GM12865 (cell line): Measurements from ENCODE around the gene CARHSP1.

Experiments
- DNase-seq: peaks from one replicate; pipeline ENCODE4 v3.0.0; 2010; ENCODE audit warnings: low read depth
- H3K4me3 ChIP-seq: 2 replicates; pipeline ENCODE4 v1.5.1; 2011; ENCODE audit warnings: mild to moderate bottlenecking, low read depth, low read length, control low read depth
- CTCF ChIP-seq: IDR thresholded peaks from 2 replicates; pipeline ENCODE4 v1.5.1; 2011; ENCODE audit warnings: low read length, control low read depth, low read depth, inconsistent platforms; ENCODE audit not compliant: insufficient read depth; ENCODE audit errors: missing control alignments

The CARHSP1 gene

DNA sequence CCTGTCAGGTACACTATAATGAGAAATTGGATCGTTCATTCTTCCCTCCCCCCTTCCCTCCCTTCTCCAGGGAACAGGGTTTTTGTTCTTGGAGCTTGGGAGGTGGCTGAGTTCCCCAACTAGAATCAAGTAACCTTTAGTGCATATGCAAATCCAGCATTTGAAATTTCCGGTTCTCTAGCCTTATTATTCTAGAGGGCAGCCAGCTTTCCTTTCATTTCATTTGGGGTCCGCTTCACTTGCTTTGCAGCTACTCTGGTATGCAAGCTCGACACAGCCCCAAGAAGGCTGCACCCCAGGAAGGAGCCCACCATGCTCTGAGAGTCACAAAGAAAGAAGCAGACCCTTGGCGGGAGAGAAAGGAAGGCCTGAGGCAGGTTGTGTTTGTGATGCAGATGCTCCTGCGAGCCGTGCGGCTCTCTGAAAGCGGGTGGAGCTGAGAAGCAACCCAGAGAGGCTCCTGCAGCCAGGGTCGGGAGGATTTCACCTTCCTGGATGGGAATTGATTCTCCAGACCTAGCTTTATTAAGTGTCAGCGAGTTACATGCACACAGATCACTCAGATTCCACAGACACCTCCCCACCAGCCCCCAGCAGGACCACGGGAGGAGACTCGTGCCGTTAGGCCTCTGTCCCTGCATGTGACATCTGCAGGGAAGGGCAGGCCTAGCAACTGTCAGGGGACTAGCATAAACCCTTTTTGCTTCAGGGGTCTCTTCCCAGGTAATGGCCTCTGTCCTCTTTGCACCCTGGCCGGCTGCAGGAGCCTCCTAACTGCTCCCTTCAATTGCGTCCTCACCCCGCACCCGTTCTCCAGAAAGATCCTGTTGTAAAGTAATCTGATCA is 36.7 kb downstream of the CARHSP1 start:
- no peak for TF ChIP-seq CTCF
- no peak for DNase-seq
- H3K4me3 ChIP-seq = no peak overlapping the region

DNA sequence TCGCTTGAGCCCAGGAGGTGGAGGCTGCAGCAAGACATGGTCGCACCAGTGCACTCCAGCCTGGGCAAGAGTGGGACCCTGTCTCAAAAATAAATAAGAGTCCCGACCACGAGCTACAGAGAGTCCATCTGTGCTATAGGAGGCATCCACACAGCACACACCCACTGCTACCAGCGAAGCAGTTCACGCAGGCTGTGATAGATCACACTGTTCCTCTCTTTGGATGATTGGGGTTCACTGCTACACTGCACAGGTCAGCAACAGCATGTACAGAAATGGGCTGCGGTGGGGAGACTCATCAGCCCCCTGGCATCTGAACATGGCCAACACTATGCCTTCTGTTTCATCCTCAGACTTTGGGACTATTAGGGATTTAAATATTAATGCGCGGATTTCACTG is 37.4 kb downstream of the CARHSP1 start:
- no peak for DNase-seq
- no peak for TF ChIP-seq CTCF
- no peak overlapping the region for H3K4me3 ChIP-seq

- no peak for DNase-seq
- no peak for TF ChIP-seq CTCF
- H3K4me3 ChIP-seq = no peak overlapping the region
These were observed 40.2 kb downstream of the CARHSP1 start for GRCh38 chr16:8828541-8829165.

GRCh38 chr16:8826278-8826879 is 42.4 kb downstream of the CARHSP1 start:
- no peak for TF ChIP-seq CTCF
- DNase-seq = no peak
- no peak overlapping the region for H3K4me3 ChIP-seq

DNA sequence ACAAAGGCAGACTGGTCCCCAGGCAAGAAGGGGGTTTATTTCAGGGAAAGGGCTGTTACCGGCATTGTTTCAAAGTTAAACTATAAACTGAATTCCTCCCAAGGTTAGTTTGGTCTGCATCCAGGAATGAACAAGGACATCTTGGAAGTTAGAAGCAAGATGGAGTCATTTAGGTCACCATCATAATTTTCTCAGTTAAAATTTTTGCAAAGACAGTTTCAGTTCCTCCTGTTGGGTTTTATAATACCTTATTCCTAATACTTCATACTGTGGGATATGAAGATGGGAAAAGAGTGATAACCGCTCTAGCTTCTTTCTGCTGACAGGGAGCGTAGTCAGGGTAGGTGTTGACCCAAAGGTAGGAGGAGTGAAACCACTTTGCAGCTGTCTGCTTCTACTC is 46.4 kb downstream of the CARHSP1 start:
- H3K4me3 ChIP-seq = no peak overlapping the region
- no peak for DNase-seq
- no peak for TF ChIP-seq CTCF

DNA sequence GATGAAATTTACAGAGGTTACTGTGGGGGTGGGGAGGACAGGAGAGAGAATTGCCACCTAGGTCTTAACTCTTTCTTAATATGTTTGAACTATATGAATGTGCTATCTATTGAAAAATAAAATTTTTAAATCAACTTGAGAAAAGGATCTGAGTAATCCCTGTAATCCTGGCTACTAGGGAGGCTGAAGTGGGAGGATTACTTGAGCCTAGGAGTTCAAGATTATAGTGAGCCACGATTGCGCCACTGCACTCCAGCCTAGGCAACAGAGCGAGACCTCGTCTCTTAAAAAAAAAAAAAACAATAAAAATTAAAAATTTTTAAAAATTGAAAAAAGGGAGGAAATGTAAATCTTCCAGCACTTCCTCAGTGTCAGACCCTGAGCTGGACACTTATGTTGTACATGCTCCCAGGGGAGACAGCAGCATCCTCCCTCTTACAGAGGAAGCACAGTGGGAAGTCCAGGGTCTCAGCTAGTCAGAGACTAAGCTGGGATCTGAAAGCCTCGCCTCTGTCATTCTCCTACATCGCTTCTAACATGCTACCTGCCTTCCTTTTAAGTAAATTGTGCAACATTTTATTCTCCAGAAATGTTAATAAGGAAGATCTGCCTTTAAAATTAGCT is 49.3 kb downstream of the CARHSP1 start:
- TF ChIP-seq CTCF = no peak
- H3K4me3 ChIP-seq = no peak overlapping the region
- no peak for DNase-seq
